ENCODE measurements around the gene TMEM212.

GRCh38 chr3:171878461-171879225 is 35.5 kb downstream of the TMEM212 start:
- TF ChIP-seq CTCF (IDR thresholded peaks at IDR 0.05), result no peak
- TF ChIP-seq POLR2A (IDR thresholded peaks at IDR 0.05), result no peak

Measured in adrenal gland (tissue), 5 donors.